Stomach (tissue), 9 donors: ENCODE measurements around the gene APRT. TPM values are rescaled to one million over a fixed set of nuclear protein-coding genes. Genes with fewer than 3 reads are reported as not detected.

ENCODE experiments used
- DNase-seq, 2 donors: peaks; one replicate each; pipeline versions ENCODE4 v3.0.0 to v3.0.0-alpha.2; 2013 to 2019
- H3K27ac ChIP-seq, 5 donors: fragments of 200-600 bp in 4 of 5; sonication (generic) in 4 of 5; one replicate each; pipeline ENCODE4 v1.5.1; 2013 to 2019; ENCODE audit warnings: mild to moderate bottlenecking in 1 of 5, moderate library complexity in 1 of 5
- H3K27me3 ChIP-seq, 3 donors: fragments of 200-600 bp; sonication (generic); one replicate each; pipeline ENCODE4 v1.5.1; 2017 to 2019; ENCODE audit warnings: mixed run types in 1 of 3
- H3K36me3 ChIP-seq, 4 donors: fragments of 200-600 bp; sonication (generic); 1 replicate in 3 of 4; 2 replicates in 1 of 4; pipeline ENCODE4 v1.5.1; 2016 to 2019
- H3K4me1 ChIP-seq, 4 donors: fragments of 200-600 bp; sonication (generic); one replicate each; pipeline ENCODE4 v1.5.1; 2016 to 2019
- H3K4me3 ChIP-seq, 4 donors: fragments of 200-600 bp; sonication (generic) in 3 of 4; one replicate each; pipeline ENCODE4 v1.5.1; 2016 to 2019; ENCODE audit warnings: mild to moderate bottlenecking in 1 of 4
- H3K9me3 ChIP-seq, 4 donors: fragments of 200-600 bp; sonication (generic); one replicate each; pipeline ENCODE4 v1.5.1; 2016 to 2019
- EP300 ChIP-seq: sonication (generic); formaldehyde crosslinking; IDR thresholded peaks from one replicate; pipeline ENCODE4 v1.6.1; 2017; ENCODE audit warnings: antibody characterized with exemption
- POLR2A ChIP-seq, 4 donors: fragments of 450-650 bp; IDR thresholded peaks; one replicate each; pipeline ENCODE4 v1.6.1; 2016; ENCODE audit warnings: antibody characterized with exemption in 4 of 4, control low read depth in 2 of 4, mild to moderate bottlenecking in 1 of 4, moderate library complexity in 1 of 4
- POLR2AphosphoS5 ChIP-seq, 3 donors: sonication (generic); formaldehyde crosslinking; IDR thresholded peaks; one replicate each; pipeline ENCODE4 v1.6.1; 2016; ENCODE audit warnings: antibody characterized with exemption in 3 of 3
- WGBS, 5 donors: extraction: QIAGEN DNeasy Blood & Tissue Kit in 3 of 5; methylation state at CpG; one replicate each; pipeline versions ENCODE4 v1.1.5 to v1.1.7; 2013 to 2018; 5-methylcytosine and 5-hydroxymethylcytosine counted together
- intact Hi-C: fragments of 100-400 bp; cut with DNase I; formaldehyde crosslinking; loops from one replicate; pipeline ENCODE4 v1.15.1; 2023; ENCODE audit warnings: low total_unique reads
- polyA plus RNA-seq, 3 donors: library from polyadenylated mRNA; stranded (reverse); fragments of 200-250 nt; gene quantifications; one replicate each; pipeline ENCODE4 v1.2.3, GENCODE V29; 2013
- total RNA-seq, 5 donors: library from RNA; depleted of rRNA; stranded (reverse); fragments of >200 nt; gene quantifications; one replicate each; pipeline versions ENCODE4 v1.1.0 to v1.2.3, GENCODE V29; 2014 to 2016
- TF ChIP-seq, protein P1 (sequence below), 7 experiments: fragments of 450-650 bp in 4 of 7; fragments of 200-600 bp in 3 of 7; sonication (generic) in 3 of 7; IDR thresholded peaks; one replicate each; pipeline ENCODE4 v1.5.1; 2016 to 2019; ENCODE audit warnings: antibody characterized with exemption in 7 of 7, control low read depth in 2 of 7, mild to moderate bottlenecking in 1 of 7
- donor health status: healthy with polysubstance abuse.
- donor health status: Bipolar disorder and iron deficiency.
- donor health status: healthy.

APRT gene
- total and polyA plus RNA-seq, 8 donors, result 18.1 to 340 (median 232) TPM

GRCh38 chr16:88777471-88778270, 34.1 kb downstream of the APRT start:
- 82 to 87% (median 83%) methylated on average over 34 of the region's 34 CpGs for WGBS, 5 donors
- Histone ChIP-seq H3K27ac (peak overlapping the region in 4 of 5 donors; percentile 32 to 98 (median 70)), H3K4me1 (peaks cover 55 to 96% (median 78%) of the 10 kb centered on the region in 4 donors), H3K36me3 (peaks cover 0 to 7% (median 2%) of the 10 kb centered on the region in 4 donors), H3K27me3 (no peaks in the 10 kb centered on the region), H3K9me3 (no peaks in the 10 kb centered on the region), H3K4me3 (no peak overlapping the region)
- intact Hi-C loops, result no loop called here
- TF ChIP-seq EP300, result no peak
- TF ChIP-seq POLR2A (IDR thresholded peaks at IDR 0.05), result no peak
- TF ChIP-seq, protein P1, sequence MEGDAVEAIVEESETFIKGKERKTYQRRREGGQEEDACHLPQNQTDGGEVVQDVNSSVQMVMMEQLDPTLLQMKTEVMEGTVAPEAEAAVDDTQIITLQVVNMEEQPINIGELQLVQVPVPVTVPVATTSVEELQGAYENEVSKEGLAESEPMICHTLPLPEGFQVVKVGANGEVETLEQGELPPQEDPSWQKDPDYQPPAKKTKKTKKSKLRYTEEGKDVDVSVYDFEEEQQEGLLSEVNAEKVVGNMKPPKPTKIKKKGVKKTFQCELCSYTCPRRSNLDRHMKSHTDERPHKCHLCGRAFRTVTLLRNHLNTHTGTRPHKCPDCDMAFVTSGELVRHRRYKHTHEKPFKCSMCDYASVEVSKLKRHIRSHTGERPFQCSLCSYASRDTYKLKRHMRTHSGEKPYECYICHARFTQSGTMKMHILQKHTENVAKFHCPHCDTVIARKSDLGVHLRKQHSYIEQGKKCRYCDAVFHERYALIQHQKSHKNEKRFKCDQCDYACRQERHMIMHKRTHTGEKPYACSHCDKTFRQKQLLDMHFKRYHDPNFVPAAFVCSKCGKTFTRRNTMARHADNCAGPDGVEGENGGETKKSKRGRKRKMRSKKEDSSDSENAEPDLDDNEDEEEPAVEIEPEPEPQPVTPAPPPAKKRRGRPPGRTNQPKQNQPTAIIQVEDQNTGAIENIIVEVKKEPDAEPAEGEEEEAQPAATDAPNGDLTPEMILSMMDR (IDR thresholded peaks at IDR 0.05), result no peak
- no peak for TF ChIP-seq POLR2AphosphoS5 (IDR thresholded peaks at IDR 0.05)
- no peak for DNase-seq

DNA sequence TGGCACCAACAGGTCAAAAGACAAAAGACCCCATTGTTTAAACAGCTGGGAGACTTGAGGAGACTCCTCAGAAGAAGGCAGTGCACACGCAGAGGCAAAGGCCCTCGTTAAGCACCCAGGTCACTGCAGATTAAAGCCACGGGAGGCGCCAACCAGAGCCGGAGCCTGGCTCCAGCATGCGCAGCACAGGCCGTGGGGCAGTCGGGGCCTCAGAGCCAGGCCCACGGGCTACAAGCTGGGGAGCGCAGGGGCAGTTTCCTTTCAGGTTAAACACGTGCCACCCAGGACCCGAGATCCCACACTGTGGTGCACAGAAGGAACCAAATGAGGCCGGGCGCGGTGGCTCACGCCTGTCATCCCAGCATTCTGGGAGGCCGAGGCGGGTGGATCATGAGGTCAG, 35.9 kb downstream of the APRT start:
- peak overlapping the region in 1 of 5 donors; percentile 96 for H3K27ac ChIP-seq
- no peak for DNase-seq
- peaks cover 0 to 7% (median 2%) of the 10 kb centered on the region in 4 donors for H3K36me3 ChIP-seq
- WGBS, 5 donors, result 86 to 94% (median 87%) methylated on average over 12 to 18 of the region's 18 CpGs
- H3K4me1 ChIP-seq, result peaks cover 52 to 96% (median 77%) of the 10 kb centered on the region in 4 donors
- no peak overlapping the region for H3K4me3 ChIP-seq
- no peaks in the 10 kb centered on the region for H3K9me3 ChIP-seq
- no peak for TF ChIP-seq POLR2AphosphoS5 (IDR thresholded peaks at IDR 0.05)
- TF ChIP-seq, protein P1 (IDR thresholded peaks at IDR 0.05), result no peak
- no peak for TF ChIP-seq POLR2A (IDR thresholded peaks at IDR 0.05)
- no peak for TF ChIP-seq EP300
- intact Hi-C loops, result no loop called here
- H3K27me3 ChIP-seq, result no peaks in the 10 kb centered on the region

DNA sequence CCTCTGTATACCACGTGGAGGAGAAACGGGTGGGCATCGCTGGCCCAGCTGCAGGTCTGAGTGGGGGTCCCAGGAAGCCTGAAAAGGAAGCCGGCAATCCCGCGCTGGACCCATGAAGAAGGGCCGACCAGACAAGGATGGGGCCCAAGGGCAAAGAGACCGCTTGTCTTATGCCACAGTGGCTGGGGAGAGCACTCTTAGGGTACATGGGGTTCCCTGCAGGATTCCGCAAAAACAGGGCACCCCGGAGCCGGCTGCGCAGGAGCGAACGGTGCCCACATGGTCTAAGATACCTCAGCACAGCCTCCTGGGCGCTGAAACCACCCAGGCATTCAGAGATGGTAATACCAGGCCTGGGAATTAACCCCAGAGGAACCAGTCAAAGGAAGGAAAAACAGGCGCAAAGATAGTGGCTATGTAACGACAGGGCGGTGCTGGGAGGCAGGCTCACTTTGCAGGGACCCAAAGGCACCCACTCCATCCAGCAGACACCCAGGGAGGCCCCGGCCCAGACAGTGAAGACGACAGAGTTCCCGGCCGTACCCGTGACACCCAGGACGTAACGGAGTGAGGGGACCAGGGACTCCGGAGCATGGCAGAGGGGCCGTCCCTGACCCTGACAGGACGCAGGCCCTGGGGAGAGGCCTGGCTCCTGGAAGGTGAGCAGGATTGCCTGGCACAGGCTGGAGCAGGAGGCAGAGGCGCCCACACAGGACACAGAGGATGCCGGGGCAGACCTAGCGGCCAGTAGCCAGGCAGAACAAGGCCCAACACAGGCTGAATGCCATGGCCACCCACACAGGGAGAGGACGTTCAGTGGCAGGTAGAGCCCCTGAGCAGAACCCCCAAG, 37.0 kb downstream of the APRT start:
- DNase-seq, result no peak
- Histone ChIP-seq H3K27me3 (no peaks in the 10 kb centered on the region), H3K36me3 (peaks cover 0 to 7% (median 2%) of the 10 kb centered on the region in 4 donors), H3K9me3 (no peaks in the 10 kb centered on the region), H3K4me1 (peaks cover 52 to 96% (median 77%) of the 10 kb centered on the region in 4 donors), H3K4me3 (no peak overlapping the region), H3K27ac (peak overlapping the region in 3 of 5 donors; percentile 37 to 96 (median 77))
- intact Hi-C loops, result no loop called here
- WGBS, 5 donors, result 91 to 96% (median 95%) methylated on average over 31 to 32 of the region's 32 CpGs
- no peak for TF ChIP-seq EP300
- no peak for TF ChIP-seq POLR2A (IDR thresholded peaks at IDR 0.05)
- TF ChIP-seq, protein P1 (IDR thresholded peaks at IDR 0.05), result no peak
- TF ChIP-seq POLR2AphosphoS5 (IDR thresholded peaks at IDR 0.05), result no peak

GRCh38 chr16:88773812-88774291, 37.9 kb downstream of the APRT start:
- peak; percentile 46 to 89 for DNase-seq
- Histone ChIP-seq H3K36me3 (peaks cover 0 to 7% (median 2%) of the 10 kb centered on the region in 4 donors), H3K4me1 (peaks cover 53 to 96% (median 77%) of the 10 kb centered on the region in 4 donors), H3K27me3 (no peaks in the 10 kb centered on the region), H3K27ac (peak overlapping the region in 4 of 5 donors; percentile 61 to 96 (median 74)), H3K9me3 (no peaks in the 10 kb centered on the region), H3K4me3 (no peak overlapping the region)
- TF ChIP-seq POLR2A (IDR thresholded peaks at IDR 0.05), result no peak
- TF ChIP-seq POLR2AphosphoS5 (IDR thresholded peaks at IDR 0.05), result peak in 1 of 3 donors; percentile 47
- 29 to 61% (median 38%) methylated on average over 8 to 12 of the region's 12 CpGs for WGBS, 5 donors
- intact Hi-C loops, result no loop called here
